PFSK-1 (cell line): ENCODE results near the gene ACAA2.

Experiments used
- POLR2AphosphoS5 ChIP-seq: IDR thresholded peaks from 2 replicates; pipeline ENCODE4 v1.6.1; 2012; ENCODE audit warnings: low read depth, mild to moderate bottlenecking, control low read depth, low read length, moderate library complexity
- SIN3A ChIP-seq: IDR thresholded peaks from 2 replicates; pipeline ENCODE4 v1.6.1; 2012; ENCODE audit warnings: mild to moderate bottlenecking, low read length, moderate library complexity, borderline replicate concordance; ENCODE audit not compliant: insufficient read depth
- TAF1 ChIP-seq: IDR thresholded peaks from 2 replicates; pipeline ENCODE4 v1.6.1; 2012; ENCODE audit warnings: low read length, control low read depth, borderline replicate concordance; ENCODE audit not compliant: insufficient read depth

- TF ChIP-seq POLR2AphosphoS5 (no peak), TAF1 (no peak), SIN3A (no peak)
Observed at GRCh38 chr18:49752095-49752457, 61.3 kb downstream of the ACAA2 start.
